Aorta (tissue), 5 donors: ENCODE data around the gene KRT3. TPM values are rescaled to one million over a fixed set of nuclear protein-coding genes. Genes with fewer than 3 reads are reported as not detected.
"Not testable (repeated sequence)": the region's sequence is repeated elsewhere in the genome, so short reads cannot be mapped to it uniquely, and the experiment has no call there.

Experiments used
- ATAC-seq: fragments of 200-7000 bp; cut with Tn5 transposase; one replicate; pipeline ENCODE4 v1.9.1; 2022; ENCODE audit warnings: moderate library complexity; ENCODE audit not compliant: low FRiP score
- DNase-seq, 2 donors: peaks; one replicate each; pipeline ENCODE4 v3.0.0-alpha.2; 2020
- H3K27ac ChIP-seq, 2 donors: one replicate each; pipeline ENCODE4 v1.5.1; 2013; ENCODE audit warnings: low read length in 2 of 2, mild to moderate bottlenecking in 2 of 2, moderate library complexity in 2 of 2, control low read depth in 1 of 2, inconsistent platforms in 1 of 2, low read depth in 1 of 2
- H3K27me3 ChIP-seq, 2 donors: one replicate each; pipeline ENCODE4 v1.6.1; 2013; ENCODE audit warnings: control low read depth in 1 of 2, low read length in 1 of 2, mild to moderate bottlenecking in 1 of 2, moderate library complexity in 1 of 2; ENCODE audit not compliant: insufficient read depth in 2 of 2, control insufficient read depth in 1 of 2
- H3K36me3 ChIP-seq, 2 donors: one replicate each; pipeline ENCODE4 v1.6.1; 2013; ENCODE audit warnings: control low read depth in 1 of 2, low read length in 1 of 2, mild to moderate bottlenecking in 1 of 2; ENCODE audit not compliant: insufficient read depth in 2 of 2, control insufficient read depth in 1 of 2
- H3K4me1 ChIP-seq, 2 donors: one replicate each; pipeline ENCODE4 v1.6.1; 2013; ENCODE audit warnings: low read length in 2 of 2, control low read depth in 1 of 2, mild to moderate bottlenecking in 1 of 2, moderate library complexity in 1 of 2; ENCODE audit not compliant: insufficient read depth in 2 of 2, control insufficient read depth in 1 of 2
- H3K4me3 ChIP-seq, 2 donors: one replicate each; pipeline ENCODE4 v1.5.1; 2013; ENCODE audit warnings: low read length in 2 of 2, control low read depth in 1 of 2, mild to moderate bottlenecking in 1 of 2
- H3K9me3 ChIP-seq: one replicate; pipeline ENCODE4 v1.6.1; 2013; ENCODE audit warnings: mild to moderate bottlenecking, low read length; ENCODE audit not compliant: control insufficient read depth
- WGBS, 2 donors: extraction: QIAGEN DNeasy Blood & Tissue Kit; methylation state at CpG; one replicate each; pipeline ENCODE4 v1.1.7; 2013; 5-methylcytosine and 5-hydroxymethylcytosine counted together
- intact Hi-C, 2 donors: fragments of 100-400 bp; cut with DNase I; formaldehyde crosslinking; loops; one replicate each; pipeline versions ENCODE4 v1.14.2 to v1.15.0; 2022
- polyA plus RNA-seq, 2 donors: library from polyadenylated mRNA; stranded (reverse); fragments of 200-250 nt; gene quantifications; one replicate each; pipeline ENCODE4 v1.2.3, GENCODE V29; 2013
- total RNA-seq, 2 donors: library from RNA; stranded (reverse); fragmentation: NEBNext Ultra II Directional; extraction: Animal tissue kit (Norgen Biotek cat#: 25700); gene quantifications; one replicate each; pipeline ENCODE4 v1.2.1, GENCODE V29; 2021
- donor health status: healthy with polysubstance abuse.
- donor health status: Bipolar disorder and iron deficiency.
- donor health status: DM: no; HTN: no; CAD: no.
- donor health status: DM: no; HTN: no; CAD: no.
- donor health status: DM: yes; HTN: yes; CAD: no.

Gene KRT3
- total and polyA plus RNA-seq, 4 donors = not detected

DNA sequence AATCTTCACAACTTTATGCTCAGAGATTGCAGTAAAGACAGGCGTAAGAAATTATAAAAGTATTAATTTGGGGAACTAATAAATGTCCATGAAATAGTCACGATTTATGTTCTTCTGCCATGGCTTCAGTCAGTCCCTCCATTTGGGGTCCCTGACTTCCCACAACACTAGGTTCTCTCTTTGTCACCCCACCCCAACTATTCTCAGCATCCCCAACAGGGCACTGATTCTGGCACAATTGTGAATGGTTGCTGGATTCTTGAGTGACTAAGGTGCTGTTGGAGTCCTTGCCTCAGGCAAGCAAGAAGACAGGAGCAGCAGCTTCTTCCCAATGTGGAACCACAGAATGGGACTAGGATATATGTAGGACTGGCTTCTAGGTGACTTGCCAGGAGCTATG lies 34.1 kb downstream of the KRT3 start:
- Histone ChIP-seq H3K36me3 (no peaks in the 10 kb centered on the region), H3K9me3 (peaks cover 6% of the 10 kb centered on the region), H3K4me3 (no peak overlapping the region), H3K27ac (no peak overlapping the region), H3K4me1 (no peaks in the 10 kb centered on the region), H3K27me3 (peaks cover 0 to 1% of the 10 kb centered on the region in 2 donors)
- WGBS, 2 donors = 94 to 95% methylated on average over 2 of the region's 2 CpGs
- ATAC-seq = no peak
- no peak for DNase-seq
- intact Hi-C loops = no loop called here

DNA sequence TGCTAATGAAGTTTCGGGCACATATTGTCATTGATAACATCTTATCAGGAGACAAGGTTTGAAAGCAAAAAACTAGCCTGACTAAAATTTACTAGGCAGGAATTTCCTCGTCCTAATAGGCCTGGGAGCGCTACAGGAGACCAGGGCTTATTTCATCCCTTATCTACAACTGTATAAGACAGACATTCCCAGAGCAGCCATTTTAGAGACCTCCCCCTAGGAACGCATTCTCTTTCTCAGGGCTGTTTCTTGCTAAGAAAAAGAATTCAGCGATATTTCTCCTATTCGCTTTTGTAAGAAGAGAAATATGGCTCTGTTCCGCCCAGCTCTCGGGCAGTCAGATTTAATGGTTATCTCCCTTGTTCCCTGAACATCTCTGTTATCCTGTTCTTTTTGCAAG lies 34.7 kb downstream of the KRT3 start:
- intact Hi-C loops, DNase-seq, H3K27ac ChIP-seq, ATAC-seq, H3K9me3 ChIP-seq, H3K27me3 ChIP-seq, H3K4me1 ChIP-seq, H3K4me3 ChIP-seq, H3K36me3 ChIP-seq: not testable (repeated sequence)
- WGBS, 2 donors = 88 to 93% methylated on average over 8 of the region's 8 CpGs

DNA sequence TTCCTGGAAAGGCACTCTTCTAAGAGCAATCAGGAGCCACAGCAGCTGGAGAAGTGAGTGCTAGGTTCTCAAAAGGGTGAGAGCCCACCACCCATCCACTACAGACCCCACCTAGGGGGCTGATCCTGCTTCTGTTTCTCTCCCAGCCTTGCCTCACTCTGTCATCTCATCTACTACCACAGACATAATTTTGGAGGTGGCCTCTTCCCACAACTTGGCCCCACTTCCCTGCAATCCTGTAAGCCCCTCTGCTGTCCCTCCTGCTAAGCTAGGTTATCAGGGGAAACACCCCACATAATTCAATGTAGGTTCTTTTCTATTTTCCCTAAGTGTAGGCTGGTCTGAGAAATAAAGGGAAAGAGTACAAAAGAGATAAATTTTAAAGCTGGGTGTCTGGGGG lies 35.3 kb downstream of the KRT3 start:
- Histone ChIP-seq H3K27me3 (peaks cover 0 to 1% of the 10 kb centered on the region in 2 donors), H3K4me1 (no peaks in the 10 kb centered on the region), H3K36me3 (no peaks in the 10 kb centered on the region), H3K4me3 (no peak overlapping the region), H3K27ac (no peak overlapping the region), H3K9me3 (peaks cover 6% of the 10 kb centered on the region)
- no peak for ATAC-seq
- intact Hi-C loops = no loop called here
- DNase-seq = no peak

DNA sequence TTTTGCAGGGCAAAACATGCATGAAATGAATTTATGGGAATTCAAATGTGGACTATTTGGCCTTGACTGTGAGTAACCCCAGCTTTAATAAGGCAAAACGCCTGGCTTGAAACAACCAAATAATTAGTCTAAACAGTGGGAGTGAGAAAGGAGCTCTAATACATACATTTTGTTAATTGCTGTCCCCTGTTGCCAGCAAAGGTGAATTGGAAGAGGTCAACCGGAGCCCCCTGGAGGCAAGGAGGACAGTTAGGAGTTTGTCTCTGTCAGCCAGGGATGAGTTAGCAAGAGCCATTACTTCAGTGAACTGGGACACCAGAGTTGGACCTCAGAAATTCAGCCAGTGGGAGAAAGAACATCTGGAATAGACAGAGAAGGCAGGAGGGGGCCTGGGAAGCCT lies 36.2 kb downstream of the KRT3 start:
- no peaks in the 10 kb centered on the region for H3K4me1 ChIP-seq
- H3K36me3 ChIP-seq = no peaks in the 10 kb centered on the region
- peaks cover 6% of the 10 kb centered on the region for H3K9me3 ChIP-seq
- WGBS, 2 donors = 61% methylated on average over 2 of the region's 2 CpGs
- no peak overlapping the region for H3K27ac ChIP-seq
- no peak overlapping the region for H3K4me3 ChIP-seq
- peaks cover 0 to 1% of the 10 kb centered on the region in 2 donors for H3K27me3 ChIP-seq
- DNase-seq (no peak), ATAC-seq (no peak)
- intact Hi-C loops = no loop called here

DNA sequence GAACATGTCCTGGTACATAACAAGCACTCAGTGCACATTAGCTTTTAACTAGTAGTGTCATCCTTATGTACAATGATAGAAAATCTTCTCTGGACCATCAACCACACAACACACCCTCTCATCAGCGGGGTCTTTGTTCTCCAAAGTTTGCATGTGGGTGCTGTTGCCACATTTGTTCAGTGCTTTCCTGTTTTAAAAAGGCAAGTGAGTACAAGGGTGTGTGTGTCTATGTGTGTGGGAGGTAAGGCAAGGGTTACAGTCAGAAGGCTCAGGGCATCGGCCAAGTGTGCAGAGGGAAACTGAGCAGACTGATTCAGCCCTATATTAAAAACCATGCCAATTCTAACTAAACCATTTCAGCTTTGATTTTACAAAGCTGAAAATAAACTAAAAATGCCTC lies 36.7 kb downstream of the KRT3 start:
- Histone ChIP-seq H3K4me1 (no peaks in the 10 kb centered on the region), H3K9me3 (peaks cover 6% of the 10 kb centered on the region), H3K36me3 (no peaks in the 10 kb centered on the region), H3K27me3 (peaks cover 0 to 1% of the 10 kb centered on the region in 2 donors), H3K27ac (no peak overlapping the region), H3K4me3 (no peak overlapping the region)
- no peak for DNase-seq
- intact Hi-C loops = no loop called here
- no peak for ATAC-seq
- WGBS, 2 donors = 39 to 47% methylated on average over 2 of the region's 2 CpGs

DNA sequence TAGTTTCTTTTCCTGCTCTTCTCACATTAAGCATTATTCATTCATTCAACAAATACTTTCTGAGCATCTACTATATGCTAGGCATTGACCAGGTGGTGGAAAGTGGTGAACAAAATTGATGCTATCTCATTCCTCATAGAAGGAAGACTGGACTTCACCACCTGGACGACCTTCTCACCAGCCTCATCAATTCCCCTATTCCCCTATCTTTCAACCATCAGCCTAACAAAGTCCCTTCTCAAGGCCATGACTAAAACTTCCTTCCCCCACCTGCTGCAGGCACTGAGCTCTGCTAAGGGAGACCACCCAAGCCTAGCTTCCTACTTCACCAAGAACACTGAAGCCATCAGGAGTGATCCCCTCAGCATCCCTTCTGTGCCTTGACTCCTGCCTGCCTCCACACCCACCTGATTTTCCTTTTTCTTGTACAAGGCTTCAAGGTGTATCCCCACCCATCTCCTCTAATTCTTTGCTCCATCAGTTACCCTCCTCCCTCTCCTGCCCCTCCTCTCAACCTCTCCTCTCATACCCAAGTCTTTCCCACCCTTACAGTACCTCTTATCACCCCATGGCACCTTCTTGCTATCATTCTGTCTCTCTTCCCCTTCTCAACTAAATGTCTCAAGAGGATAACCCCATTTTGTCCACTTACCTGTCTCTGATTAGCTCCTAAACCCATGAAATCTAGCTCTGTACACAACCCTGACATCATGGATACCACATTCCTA lies 38.3 kb downstream of the KRT3 start:
- intact Hi-C loops = no loop called here
- no peak for ATAC-seq
- H3K4me3 ChIP-seq = no peak overlapping the region
- no peak for DNase-seq
- peaks cover 0 to 1% of the 10 kb centered on the region in 2 donors for H3K27me3 ChIP-seq
- H3K9me3 ChIP-seq = peaks cover 6% of the 10 kb centered on the region
- 31 to 32% methylated on average over 1 of the region's 1 CpG for WGBS, 2 donors
- no peaks in the 10 kb centered on the region for H3K36me3 ChIP-seq
- H3K27ac ChIP-seq = no peak overlapping the region
- no peaks in the 10 kb centered on the region for H3K4me1 ChIP-seq

DNA sequence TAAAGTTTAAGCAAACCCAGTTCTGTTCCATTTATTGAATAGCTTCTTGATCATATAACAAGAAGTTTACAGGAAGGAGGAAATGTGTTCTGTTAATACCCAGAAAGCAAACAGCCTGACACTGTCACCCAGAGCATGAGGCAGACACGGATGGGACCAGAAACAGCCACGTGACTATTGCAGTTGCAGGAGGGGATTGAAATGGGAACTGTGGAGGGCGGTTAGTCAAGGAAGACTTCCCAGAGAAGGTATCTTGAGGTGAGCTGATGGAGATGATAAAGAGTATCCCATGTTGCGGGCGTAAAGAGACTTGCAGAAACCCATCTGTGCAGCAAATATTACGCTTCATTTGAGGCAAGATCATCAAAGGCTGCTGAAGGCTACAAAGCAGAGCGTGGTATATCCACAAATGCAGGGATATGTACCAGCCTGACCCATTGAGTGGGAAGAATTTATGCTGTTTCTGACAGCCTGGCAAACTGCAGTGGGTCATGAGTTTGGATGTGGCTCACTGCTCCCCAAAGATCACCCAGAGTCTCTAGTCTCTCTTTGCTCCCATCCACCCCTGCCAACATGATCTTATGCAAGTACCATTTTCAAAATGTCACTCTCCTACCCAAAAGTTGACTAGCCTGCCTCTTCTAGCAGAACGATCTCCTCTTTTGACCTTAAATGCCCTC lies 39.5 kb downstream of the KRT3 start:
- H3K4me3 ChIP-seq = no peak overlapping the region
- no peaks in the 10 kb centered on the region for H3K4me1 ChIP-seq
- DNase-seq (no peak), ATAC-seq (no peak)
- WGBS, 2 donors = 74 to 79% methylated on average over 8 of the region's 8 CpGs
- H3K27me3 ChIP-seq = peaks cover 0 to 1% of the 10 kb centered on the region in 2 donors
- H3K27ac ChIP-seq = no peak overlapping the region
- H3K9me3 ChIP-seq = peaks cover 6% of the 10 kb centered on the region
- H3K36me3 ChIP-seq = no peaks in the 10 kb centered on the region
- intact Hi-C loops = no loop called here

DNA sequence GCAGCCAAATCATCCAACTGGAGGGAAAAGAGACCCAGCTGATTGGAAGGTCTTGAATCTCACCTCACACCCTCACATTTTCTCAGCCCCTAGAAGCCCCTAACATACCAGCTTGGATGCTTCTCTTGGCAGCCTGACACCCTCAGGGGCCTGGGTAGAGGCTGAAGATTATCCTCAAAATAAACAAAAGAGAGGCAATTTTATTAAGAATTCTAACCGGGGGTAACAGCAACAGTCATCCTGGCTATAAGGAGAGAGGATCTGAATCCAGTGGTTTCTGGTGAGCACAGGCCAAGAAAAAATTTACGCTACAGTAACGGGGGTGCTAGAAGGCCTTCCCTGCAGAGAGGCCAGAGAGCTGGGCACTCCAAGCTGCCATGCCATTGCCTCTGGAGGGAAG lies 40.4 kb downstream of the KRT3 start:
- H3K36me3 ChIP-seq = no peaks in the 10 kb centered on the region
- peaks cover 4% of the 10 kb centered on the region for H3K9me3 ChIP-seq
- H3K27ac ChIP-seq = no peak overlapping the region
- H3K4me1 ChIP-seq = no peaks in the 10 kb centered on the region
- 77 to 82% methylated on average over 3 of the region's 3 CpGs for WGBS, 2 donors
- no peak overlapping the region for H3K4me3 ChIP-seq
- no peak for DNase-seq
- intact Hi-C loops = no loop called here
- peaks cover 0 to 1% of the 10 kb centered on the region in 2 donors for H3K27me3 ChIP-seq
- no peak for ATAC-seq

DNA sequence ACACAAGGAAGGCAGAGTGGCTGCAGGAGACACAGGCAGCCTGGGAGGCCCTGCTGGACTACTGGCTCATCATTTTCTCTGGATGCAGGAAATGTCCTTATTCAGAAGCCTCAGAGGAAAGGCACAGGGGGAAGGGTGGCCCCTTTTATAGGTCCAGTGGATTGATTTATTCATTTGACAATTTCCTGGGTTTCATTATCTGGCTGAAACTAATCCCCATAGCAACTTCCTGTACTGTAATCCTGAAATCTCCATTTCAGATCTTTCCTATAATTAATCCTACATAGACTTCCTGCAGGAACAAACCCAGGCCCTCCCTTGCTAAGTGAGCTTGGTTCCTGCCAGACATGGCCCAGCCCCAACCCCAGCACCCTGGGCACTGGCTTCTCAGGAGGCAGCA lies 41.8 kb downstream of the KRT3 start:
- Histone ChIP-seq H3K9me3 (peaks cover 2% of the 10 kb centered on the region), H3K4me3 (no peak overlapping the region), H3K4me1 (no peaks in the 10 kb centered on the region), H3K27ac (no peak overlapping the region), H3K27me3 (peaks cover 0 to 1% of the 10 kb centered on the region in 2 donors), H3K36me3 (no peaks in the 10 kb centered on the region)
- ATAC-seq (no peak), DNase-seq (no peak)
- intact Hi-C loops = no loop called here
